ENCODE measurements around the gene DIAPH1. TPM values are rescaled to one million over a fixed set of nuclear protein-coding genes. Genes with fewer than 3 reads are reported as not detected.

The DIAPH1 gene
- total and polyA plus RNA-seq, 4 donors: 51.5 to 74.7 (median 70.9) TPM

- DNase-seq (ENCODE audit: low spot score): no peak
- Histone ChIP-seq H3K4me3 (ENCODE audit: low read depth in 1 of 3, low read length in 3 of 3) (no peak overlapping the region), H3K27ac (ENCODE audit: low read depth in 1 of 2, low read length in 2 of 2) (no peak overlapping the region), H3K9ac (ENCODE audit: low read depth in 1 of 2, low read length in 2 of 2) (no peak overlapping the region), H3K27me3 (ENCODE audit: control insufficient read depth in 4 of 4, insufficient read depth in 4 of 4, low read length in 3 of 4) (no peaks in the 10 kb centered on the region), H3K4me1 (ENCODE audit: control insufficient read depth in 4 of 4, insufficient read depth in 4 of 4, low read length in 3 of 4) (no peaks in the 10 kb centered on the region), H3K9me3 (ENCODE audit: control insufficient read depth in 4 of 4, low read length in 3 of 4) (no peaks in the 10 kb centered on the region), H3K36me3 (ENCODE audit: control insufficient read depth in 4 of 4, insufficient read depth in 3 of 4, low read depth in 1 of 4, low read length in 3 of 4) (peaks cover 0 to 2% (median 0%) of the 10 kb centered on the region in 4 donors)
- 95% methylated on average over 4 of the region's 4 CpGs for WGBS
- no peak for TF ChIP-seq GABPA (IDR thresholded peaks at IDR 0.05 in 1 of 2, conservative IDR thresholded peaks at IDR 0.05 in 1 of 2)
- no peak for TF ChIP-seq YY1 (IDR thresholded peaks at IDR 0.05)
- no peak for TF ChIP-seq JUND (IDR thresholded peaks at IDR 0.05)
- no peak for TF ChIP-seq ATF3 (IDR thresholded peaks at IDR 0.05)
- no peak for TF ChIP-seq HNF4A (conservative IDR thresholded peaks at IDR 0.05)
- no peak for TF ChIP-seq TAF1 (conservative IDR thresholded peaks at IDR 0.05)
- TF ChIP-seq NR2F2 (IDR thresholded peaks at IDR 0.05): no peak
- TF ChIP-seq CTCF (IDR thresholded peaks at IDR 0.05; ENCODE audit: low read depth, low read length, missing input control): no peak
- no peak for TF ChIP-seq SP1 (IDR thresholded peaks at IDR 0.05)
These were observed 114.6 kb downstream of the DIAPH1 start for GRCh38 chr5:141504216-141504615.

- no peak overlapping the region for H3K27ac ChIP-seq (ENCODE audit: low read depth in 1 of 2, low read length in 2 of 2)
- TF ChIP-seq ATF3 (IDR thresholded peaks at IDR 0.05) (no peak), JUND (IDR thresholded peaks at IDR 0.05) (no peak), CTCF (IDR thresholded peaks at IDR 0.05; ENCODE audit: low read depth, low read length, missing input control) (no peak), HNF4G (IDR thresholded peaks at IDR 0.05) (no peak), TAF1 (conservative IDR thresholded peaks at IDR 0.05) (no peak), FOXA2 (IDR thresholded peaks at IDR 0.05) (no peak), YY1 (IDR thresholded peaks at IDR 0.05) (no peak), RAD21 (IDR thresholded peaks at IDR 0.05) (no peak), MAX (IDR thresholded peaks at IDR 0.05) (no peak), RXRA (IDR thresholded peaks at IDR 0.05) (no peak), SP1 (IDR thresholded peaks at IDR 0.05) (no peak)
- no peaks in the 10 kb centered on the region for H3K27me3 ChIP-seq (ENCODE audit: control insufficient read depth in 4 of 4, insufficient read depth in 4 of 4, low read length in 3 of 4)
- DNase-seq (ENCODE audit: low spot score): no peak
- WGBS: 94% methylated on average over 2 of the region's 2 CpGs
- H3K4me3 ChIP-seq (ENCODE audit: low read depth in 1 of 3, low read length in 3 of 3): no peak overlapping the region
- H3K36me3 ChIP-seq (ENCODE audit: control insufficient read depth in 4 of 4, insufficient read depth in 3 of 4, low read depth in 1 of 4, low read length in 3 of 4): peaks cover 0 to 2% (median 0%) of the 10 kb centered on the region in 4 donors
- H3K9ac ChIP-seq (ENCODE audit: low read depth in 1 of 2, low read length in 2 of 2): no peak overlapping the region
- H3K9me3 ChIP-seq (ENCODE audit: control insufficient read depth in 4 of 4, low read length in 3 of 4): no peaks in the 10 kb centered on the region
- no peaks in the 10 kb centered on the region for H3K4me1 ChIP-seq (ENCODE audit: control insufficient read depth in 4 of 4, insufficient read depth in 4 of 4, low read length in 3 of 4)
These were observed 115.1 kb downstream of the DIAPH1 start for GRCh38 chr5:141503681-141504080.

Data from liver (tissue), 9 donors.